H1 (cell line): Measurements from ENCODE around the gene TRIM14. TPM values are rescaled to one million over a fixed set of nuclear protein-coding genes. Genes with fewer than 3 reads are reported as not detected.

Experiments
- CTCF ChIA-PET: fragments of 300-600 bp; sonication (Branson Sonifier 250); formaldehyde crosslinking; loops from one replicate; lab custom pipeline; 2021; ENCODE audit not compliant: partially characterized antibody; lab: Charles Lee
- POLR2A ChIA-PET: fragments of 300-600 bp; sonication (Branson Sonifier 250); formaldehyde crosslinking; loops from one replicate; lab custom pipeline; 2021; ENCODE audit warnings: inconsistent platforms; ENCODE audit not compliant: partially characterized antibody; lab: Charles Lee
- DNase-seq, 2 experiments: peaks; one replicate each; pipeline versions ENCODE4 v3.0.0 to v3.0.0-alpha.2; 2010 to 2022; ENCODE audit warnings: low spot score in 2 of 2, low read depth in 1 of 2, mixed read lengths in 1 of 2
- FAIRE-seq: peaks from 2 replicates; lab custom pipeline; 2011; peaks lifted over from hg19 to GRCh38; lab: Jason Lieb, UNC
- H2AFZ ChIP-seq: 2 replicates; pipeline ENCODE4 v1.8.1; 2012; ENCODE audit warnings: low read length, inconsistent platforms
- H2AK5ac ChIP-seq: 2 replicates; pipeline ENCODE4 v1.6.1; 2013; ENCODE audit warnings: low read depth, low read length
- H2BK120ac ChIP-seq: replicated peaks from 2 replicates; pipeline ENCODE3; 2013; ENCODE audit warnings: low read depth, low read length, inconsistent platforms
- H2BK12ac ChIP-seq: 2 replicates; pipeline ENCODE4 v1.6.1; 2013; ENCODE audit warnings: low read depth, low read length
- H2BK15ac ChIP-seq: 2 replicates; pipeline ENCODE4 v1.6.1; 2013; ENCODE audit warnings: low read length
- H2BK20ac ChIP-seq: 2 replicates; pipeline ENCODE4 v1.6.1; 2013; ENCODE audit warnings: low read length
- H2BK5ac ChIP-seq: 2 replicates; pipeline ENCODE4 v1.6.1; 2013; ENCODE audit warnings: low read depth, low read length
- H3K14ac ChIP-seq: 2 replicates; pipeline ENCODE4 v1.6.1; 2013; ENCODE audit warnings: inconsistent platforms; ENCODE audit not compliant: insufficient read length
- H3K18ac ChIP-seq: 2 replicates; pipeline ENCODE4 v1.6.1; 2013; ENCODE audit warnings: low read length; ENCODE audit errors: extremely low read depth
- H3K23ac ChIP-seq: 2 replicates; pipeline ENCODE4 v1.6.1; 2013; ENCODE audit warnings: inconsistent platforms; ENCODE audit not compliant: insufficient read length
- H3K23me2 ChIP-seq: 2 replicates; pipeline ENCODE4 v1.6.1; 2013; ENCODE audit warnings: low read depth, low read length
- H3K27ac ChIP-seq: 2 replicates; pipeline ENCODE4 v1.6.1; 2011; ENCODE audit warnings: low read depth, low read length, inconsistent platforms
- H3K27me3 ChIP-seq, 4 experiments: replicated peaks in 1 of 4; 1 replicate in 1 of 4; 2 replicates in 3 of 4; pipeline versions ENCODE4 v1.6.1 to v1.8.1; 2011 to 2013; ENCODE audit warnings: low read length in 3 of 4, mild to moderate bottlenecking in 3 of 4, inconsistent platforms in 2 of 4, mixed read lengths in 2 of 4, moderate library complexity in 1 of 4; ENCODE audit not compliant: control insufficient read depth in 3 of 4, insufficient read depth in 3 of 4; ENCODE audit errors: extremely low read depth in 1 of 4
- H3K36me3 ChIP-seq, 4 experiments: 2 replicates each; pipeline versions ENCODE4 v1.6.1 to v1.8.1; 2011 to 2013; ENCODE audit warnings: mild to moderate bottlenecking in 4 of 4, low read length in 3 of 4, moderate library complexity in 2 of 4, control low read depth in 1 of 4, inconsistent platforms in 1 of 4; ENCODE audit not compliant: insufficient read depth in 4 of 4, control insufficient read depth in 2 of 4
- H3K4ac ChIP-seq: replicated peaks from 2 replicates; pipeline ENCODE3; 2013; ENCODE audit warnings: low read length, low read depth, mixed read lengths, inconsistent platforms; ENCODE audit not compliant: insufficient read length
- H3K4me1 ChIP-seq, 4 experiments: replicated peaks in 1 of 4; 1 replicate in 1 of 4; 2 replicates in 3 of 4; pipeline versions ENCODE4 v1.6.1 to v1.8.1; 2011 to 2013; ENCODE audit warnings: low read length in 3 of 4, inconsistent platforms in 2 of 4, mixed read lengths in 1 of 4; ENCODE audit not compliant: insufficient read depth in 4 of 4, control insufficient read depth in 3 of 4
- H3K4me2 ChIP-seq, 2 experiments: 2 replicates each; pipeline versions ENCODE4 v1.6.1 to v1.8.1; 2011 to 2013; ENCODE audit warnings: low read depth in 2 of 2, low read length in 2 of 2, control low read depth in 1 of 2, inconsistent platforms in 1 of 2, mild to moderate bottlenecking in 1 of 2; ENCODE audit not compliant: insufficient read depth in 1 of 2
- H3K4me3 ChIP-seq, 4 experiments: fragments of 200-600, 300-600 bp in 1 of 4; sonication (generic), shearing (Covaris generic), sonication (Bioruptor Twin) in 1 of 4; 2 replicates each; pipeline versions ENCODE4 v1.5.1 to v1.8.1; 2011 to 2016; ENCODE audit warnings: low read length in 4 of 4, low read depth in 3 of 4, control low read depth in 2 of 4, inconsistent platforms in 2 of 4, mild to moderate bottlenecking in 2 of 4, mixed read lengths in 1 of 4, moderate library complexity in 1 of 4; ENCODE audit not compliant: insufficient read depth in 2 of 4; ENCODE audit errors: extremely low read depth in 1 of 4
- H3K56ac ChIP-seq: replicated peaks from 2 replicates; pipeline ENCODE3; 2013; ENCODE audit warnings: low read depth, mild to moderate bottlenecking, mixed read lengths, low read length, inconsistent platforms; ENCODE audit not compliant: insufficient read length
- H3K79me1 ChIP-seq: 2 replicates; pipeline ENCODE4 v1.6.1; 2013; ENCODE audit warnings: low read depth, low read length, control low read depth
- H3K79me2 ChIP-seq, 2 experiments: 2 replicates each; pipeline versions ENCODE4 v1.6.1 to v1.8.1; 2012 to 2013; ENCODE audit warnings: low read length in 2 of 2, mild to moderate bottlenecking in 2 of 2, inconsistent platforms in 1 of 2; ENCODE audit not compliant: insufficient read depth in 2 of 2, control insufficient read depth in 1 of 2
- H3K9ac ChIP-seq, 4 experiments: replicated peaks in 1 of 4; 1 replicate in 1 of 4; 2 replicates in 3 of 4; pipeline versions ENCODE4 v1.6.1 to v1.8.1; 2011 to 2013; ENCODE audit warnings: low read depth in 3 of 4, low read length in 3 of 4, control low read depth in 2 of 4, mild to moderate bottlenecking in 2 of 4, moderate library complexity in 2 of 4, inconsistent platforms in 1 of 4; ENCODE audit errors: extremely low read depth in 1 of 4
- H3K9me3 ChIP-seq, 2 experiments: 2 replicates each; pipeline versions ENCODE4 v1.6.1 to v1.8.1; 2012 to 2013; ENCODE audit warnings: mild to moderate bottlenecking in 2 of 2, moderate library complexity in 2 of 2, control low read depth in 1 of 2, inconsistent platforms in 1 of 2, low read depth in 1 of 2, low read length in 1 of 2, mixed read lengths in 1 of 2; ENCODE audit not compliant: insufficient read depth in 2 of 2
- H4K20me1 ChIP-seq, 2 experiments: replicated peaks in 1 of 2; 2 replicates each; pipeline versions ENCODE3 to v1.8.1; 2011 to 2013; ENCODE audit warnings: inconsistent platforms in 2 of 2, low read length in 2 of 2, mild to moderate bottlenecking in 1 of 2; ENCODE audit not compliant: insufficient read depth in 2 of 2, control insufficient read depth in 1 of 2
- H4K5ac ChIP-seq: 2 replicates; pipeline ENCODE4 v1.6.1; 2013; ENCODE audit warnings: low read length, low read depth, mixed read lengths, inconsistent platforms; ENCODE audit not compliant: insufficient read length
- H4K8ac ChIP-seq: 2 replicates; pipeline ENCODE4 v1.8.0; 2013; ENCODE audit warnings: mild to moderate bottlenecking, moderate library complexity, low read length, inconsistent platforms; ENCODE audit not compliant: insufficient read depth; ENCODE audit errors: extremely low read depth
- H4K91ac ChIP-seq: replicated peaks from 2 replicates; pipeline ENCODE3; 2013; ENCODE audit warnings: low read length, mixed read lengths, inconsistent platforms; ENCODE audit not compliant: insufficient read length
- ATF3 ChIP-seq: IDR thresholded peaks from 2 replicates; pipeline ENCODE4 v1.6.1; 2011; ENCODE audit warnings: low read depth, mild to moderate bottlenecking, low read length; ENCODE audit not compliant: insufficient read depth
- CHD2 ChIP-seq: IDR thresholded peaks from 2 replicates; pipeline ENCODE4 v1.6.1; 2012; ENCODE audit warnings: low read length, improper control_type of control experiment
- E2F6 ChIP-seq: IDR thresholded peaks from 2 replicates; pipeline ENCODE4 v1.6.1; 2012; ENCODE audit warnings: inconsistent platforms
- EP300 ChIP-seq, 2 experiments: IDR thresholded peaks; 1 replicate in 1 of 2; 2 replicates in 1 of 2; pipeline ENCODE4 v1.6.1; 2011 to 2012; ENCODE audit warnings: low read depth in 2 of 2, low read length in 2 of 2, mild to moderate bottlenecking in 2 of 2, borderline replicate concordance in 1 of 2, inconsistent platforms in 1 of 2, moderate library complexity in 1 of 2
- FOSL1 ChIP-seq: IDR thresholded peaks from 2 replicates; pipeline ENCODE4 v1.6.1; 2011; ENCODE audit warnings: mild to moderate bottlenecking, low read depth, low read length, moderate library complexity; ENCODE audit not compliant: insufficient read depth
- RAD21 ChIP-seq, 2 experiments: IDR thresholded peaks in 1 of 2; conservative IDR thresholded peaks in 1 of 2; 2 replicates each; pipeline ENCODE4 v1.6.1; 2011; ENCODE audit warnings: low read depth in 2 of 2, low read length in 2 of 2, improper control_type of control experiment in 1 of 2, inconsistent platforms in 1 of 2, mild to moderate bottlenecking in 1 of 2, moderate library complexity in 1 of 2
- RBBP5 ChIP-seq: IDR thresholded peaks from 2 replicates; pipeline ENCODE4 v1.7.1; 2012; ENCODE audit warnings: low read depth, mild to moderate bottlenecking, inconsistent platforms, low read length, moderate library complexity, borderline replicate concordance
- RFX5 ChIP-seq: IDR thresholded peaks from 2 replicates; pipeline ENCODE4 v1.6.1; 2011; ENCODE audit warnings: low read depth, low read length, improper control_type of control experiment, borderline replicate concordance
- SIX5 ChIP-seq: IDR thresholded peaks from 2 replicates; pipeline ENCODE4 v1.6.1; 2011; ENCODE audit warnings: mild to moderate bottlenecking, low read depth, low read length
- SP2 ChIP-seq: IDR thresholded peaks from 2 replicates; pipeline ENCODE4 v1.6.1; 2012; ENCODE audit warnings: mild to moderate bottlenecking, low read length, inconsistent platforms
- SUZ12 ChIP-seq: fragments of 200-600 bp; sonication (generic); IDR thresholded peaks from 2 replicates; pipeline ENCODE4 v1.6.1; 2012; ENCODE audit warnings: mild to moderate bottlenecking, inconsistent platforms, low read length, moderate library complexity, mixed read lengths
- TBP ChIP-seq: IDR thresholded peaks from 2 replicates; pipeline ENCODE4 v1.6.1; 2011; ENCODE audit warnings: low read depth, low read length, improper control_type of control experiment
- WGBS, 2 experiments: shearing (Covaris generic) in 1 of 2; methylation state at CpG; one replicate each; pipeline versions ENCODE4 v1.1.6 to v1.1.7; 2013 to 2015; ENCODE audit warnings: low lambda C conversion rate in 2 of 2, mixed read lengths in 2 of 2, inconsistent platforms in 1 of 2, low coverage in 1 of 2, missing lambda C conversion rate in 1 of 2; ENCODE audit not compliant: insufficient replicate concordance in 2 of 2, insufficient coverage in 1 of 2, insufficient read length in 1 of 2; ENCODE audit errors: extremely low coverage in 1 of 2, missing lambda C conversion rate in 1 of 2; 5-methylcytosine and 5-hydroxymethylcytosine counted together
- polyA plus RNA-seq, 7 experiments: library from polyadenylated mRNA; depleted of rRNA in 3 of 7; stranded (reverse) in 5 of 7; unstranded in 2 of 7; fragments of >200 nt in 5 of 7; fragments of 200-250 nt in 2 of 7; gene quantifications; 1 replicate in 5 of 7; 2 replicates in 1 of 7; 4 replicates in 1 of 7; pipeline versions ENCODE4 v1.2.1 to v1.2.3, GENCODE V29; 2011 to 2013; ENCODE audit warnings: missing spikeins in 2 of 7, mixed read lengths in 2 of 7
- total RNA-seq: library from RNA; stranded (reverse); fragmentation: NEBNext Ultra II Directional; extraction: Animal tissue kit (Norgen Biotek cat#: 25700); gene quantifications from 2 replicates; pipeline ENCODE4 v1.2.1, GENCODE V29; 2021

The TRIM14 gene
- total and polyA plus RNA-seq, 2 of the 8 experiments (the other 6 are each of a cell fraction or from before 2014, with no cell fraction given): 9.2 to 19.4 TPM

- H3K79me1 ChIP-seq: no peaks in the 10 kb centered on the region
- peaks cover 2 to 15% (median 6%) of the 10 kb centered on the region in 4 experiments; a peak in 4 of 7 replicates for H3K4me1 ChIP-seq
- no peak overlapping the region for H2BK12ac ChIP-seq
- CTCF ChIA-PET: interaction anchor here (0.7 to 3.5 kb wide), 5 partner anchors 11 to 114 kb away, joined by 3 to 29 read pairs (median 3); partner anchors contain the start of gene TRIM14
- H3K14ac ChIP-seq: no peak overlapping the region
- H2AK5ac ChIP-seq: no peak overlapping the region
- peaks cover 4 to 7% of the 10 kb centered on the region in 2 experiments for H4K20me1 ChIP-seq
- H3K4me2 ChIP-seq: no peak overlapping the region
- no peak overlapping the region for H3K23ac ChIP-seq
- H3K23me2 ChIP-seq: peaks cover 2% of the 10 kb centered on the region; the same call in 1 of the 2 replicates
- FAIRE-seq (no peak), DNase-seq (no peak)
- no peaks in the 10 kb centered on the region for H3K79me2 ChIP-seq
- H3K9me3 ChIP-seq: no peaks in the 10 kb centered on the region; a peak in 1 of 4 replicates
- no peak overlapping the region for H3K4me3 ChIP-seq
- no peaks in the 10 kb centered on the region; a peak in 2 of 7 replicates for H3K27me3 ChIP-seq
- H3K36me3 ChIP-seq: peaks cover 2 to 28% (median 10%) of the 10 kb centered on the region in 4 experiments; a peak in 5 of 8 replicates
- no peak overlapping the region for H4K8ac ChIP-seq
- no peak overlapping the region for H2BK5ac ChIP-seq
- no peak overlapping the region for H3K9ac ChIP-seq
- no peak overlapping the region for H3K56ac ChIP-seq
- H2BK15ac ChIP-seq: no peak overlapping the region
- no peak overlapping the region for H4K5ac ChIP-seq
- POLR2A ChIA-PET: interaction anchor here (0.9 to 1.7 kb wide), 5 partner anchors 13 to 171 kb away, joined by 3 to 6 read pairs (median 6); partner anchors contain the start of genes NANS and TBC1D2
- no peak overlapping the region for H2AFZ ChIP-seq
- 85% methylated on average over 4 of the region's 4 CpGs; no CpG with 5 or more reads in 1 of the 2 experiments for WGBS, 2 experiments
- no peak overlapping the region for H3K18ac ChIP-seq
- H2BK120ac ChIP-seq: no peak overlapping the region
- H2BK20ac ChIP-seq: no peak overlapping the region
- H4K91ac ChIP-seq: no peak overlapping the region
- no peak overlapping the region for H3K4ac ChIP-seq
- no peak overlapping the region for H3K27ac ChIP-seq
- TF ChIP-seq TBP (no peak), ATF3 (no peak), SP2 (no peak), RBBP5 (no peak), RAD21 (IDR thresholded peaks at IDR 0.05 in 1 of 2, conservative IDR thresholded peaks at IDR 0.05 in 1 of 2; ENCODE audit: low read depth in 2 of 2, low read length in 2 of 2) (no peak), CHD2 (no peak), SUZ12 (no peak), RFX5 (no peak), FOSL1 (no peak), E2F6 (no peak), EP300 (IDR thresholded peaks at IDR 0.05; ENCODE audit: borderline replicate concordance in 1 of 2, low read depth in 2 of 2, low read length in 2 of 2) (no peak), SIX5 (no peak)
These were observed 34.0 kb downstream of the TRIM14 start for GRCh38 chr9:98085058-98085457.
